GM21786 (cell line): ENCODE results near the gene SLC25A3.
A peak's percentile ranks its signal among the peaks of the same experiment; 100 is the strongest.
"Not testable (repeated sequence)": the region's sequence is repeated elsewhere in the genome, so short reads cannot be mapped to it uniquely, and the experiment has no call there.

ENCODE experiments used
- ATAC-seq: cut with Tn5 transposase; IDR thresholded peaks from one replicate; pipeline ENCODE4 v1.9.1; 2021; ENCODE audit not compliant: unreplicated experiment

SLC25A3 gene

DNA sequence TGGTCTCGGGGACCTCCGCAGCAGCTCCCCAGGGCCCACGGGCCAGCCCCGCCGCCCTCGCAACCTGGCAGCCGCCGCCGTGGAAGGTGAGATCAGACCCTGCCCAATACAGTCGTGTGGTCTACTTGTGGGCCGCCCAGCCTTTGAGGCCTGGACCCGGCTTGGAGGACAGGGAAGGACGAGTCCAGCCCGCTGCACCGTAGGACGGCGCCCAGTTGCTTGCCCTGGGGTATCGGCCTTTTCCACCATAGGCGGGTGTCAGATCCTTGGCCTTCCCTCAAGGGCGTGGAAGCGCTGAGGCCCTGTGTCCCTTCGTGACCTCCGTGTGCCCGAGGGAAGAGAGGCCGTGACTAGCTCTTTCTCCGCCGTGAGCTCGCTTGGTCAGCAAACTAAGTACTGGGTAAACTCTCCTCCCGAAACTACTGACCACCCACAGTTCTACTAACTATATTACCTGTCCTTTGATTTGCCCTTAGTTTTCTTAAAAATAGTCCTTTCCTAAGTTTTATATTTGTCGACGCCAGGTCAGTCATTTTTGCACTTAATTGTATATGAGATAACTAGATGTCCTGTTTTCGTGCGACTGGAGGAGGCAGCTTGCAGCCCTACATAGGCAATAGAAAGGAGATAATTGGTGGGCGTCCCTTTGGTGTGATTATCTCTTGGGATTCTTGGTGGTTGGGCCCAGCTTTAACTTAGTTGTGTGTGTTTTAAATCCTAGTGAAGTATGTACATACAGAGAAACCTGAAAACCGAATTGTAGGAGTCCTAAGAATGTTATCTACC, 757 bp downstream of the SLC25A3 start:
- no peak for ATAC-seq

GRCh38 chr12:98595243-98595988, 1.9 kb downstream of the SLC25A3 start:
- ATAC-seq, result no peak

DNA sequence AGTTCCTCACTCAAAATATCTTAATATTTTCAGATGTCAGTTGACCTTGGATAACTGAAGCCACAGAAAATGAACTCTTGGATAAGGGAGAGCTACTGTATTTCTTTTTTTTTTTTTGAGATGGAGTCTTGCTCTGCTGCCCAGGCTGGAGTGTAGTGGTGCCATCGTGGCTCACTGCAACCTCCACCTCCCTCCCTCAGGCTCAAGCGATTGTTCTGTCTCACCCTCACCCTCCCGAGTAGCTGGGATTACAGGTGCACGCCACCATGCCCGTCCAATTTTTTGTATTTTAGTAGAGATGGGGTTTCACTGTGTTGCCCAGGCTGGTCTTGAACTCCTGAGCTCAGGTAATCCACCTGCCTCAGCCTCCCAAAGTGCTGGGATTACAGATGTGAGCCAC, 3.8 kb downstream of the SLC25A3 start:
- ATAC-seq, result not testable (repeated sequence)

DNA sequence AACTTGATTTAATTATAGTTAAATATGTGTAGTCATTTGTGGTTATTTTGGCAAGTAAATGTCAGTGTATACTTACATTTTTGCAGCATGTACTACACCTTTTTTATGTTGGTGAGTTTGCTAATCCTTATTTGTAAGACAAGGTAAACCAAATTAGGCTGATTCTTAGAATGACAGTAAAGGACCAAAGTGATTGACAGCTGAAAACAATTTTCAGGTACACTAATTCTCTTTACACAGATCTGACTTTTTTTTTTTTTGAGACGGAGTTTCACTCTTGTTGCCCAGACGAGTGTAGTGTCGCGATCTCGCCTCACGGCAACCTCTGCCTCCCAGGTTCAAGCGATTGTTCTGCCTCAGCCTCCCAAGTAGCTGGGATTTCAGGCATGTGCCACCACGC, 8.4 kb downstream of the SLC25A3 start:
- no peak for ATAC-seq

DNA sequence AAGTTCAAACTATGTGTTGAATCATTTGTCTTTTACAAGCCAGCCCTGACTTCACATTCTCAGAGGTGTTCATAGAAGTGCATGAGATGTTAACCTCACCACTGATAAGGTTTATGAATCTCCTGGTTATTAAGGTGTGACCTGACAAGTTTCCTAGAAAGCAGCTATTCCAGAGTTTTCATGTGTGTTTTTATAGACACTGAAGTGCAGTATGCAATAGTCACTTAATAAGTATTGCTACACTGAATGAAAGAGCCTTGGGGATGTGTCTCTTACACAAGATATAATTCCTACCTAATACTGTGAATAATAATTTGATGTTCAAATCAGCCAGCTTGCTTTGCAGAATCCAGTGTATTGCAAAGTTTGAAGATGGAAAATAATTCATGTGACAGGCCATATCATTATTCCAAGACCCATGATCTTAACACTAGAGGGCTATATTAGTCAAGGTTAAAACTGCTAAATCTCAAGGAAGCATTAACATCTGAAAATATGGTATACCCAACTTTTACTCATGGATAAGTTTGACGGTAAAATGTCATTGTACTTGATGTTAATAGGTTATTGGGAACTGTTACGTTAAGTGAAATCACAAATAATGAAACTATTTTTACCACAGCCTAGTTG, 13.0 kb downstream of the SLC25A3 start:
- no peak for ATAC-seq

GRCh38 chr12:98610596-98610995, 17.1 kb downstream of the SLC25A3 start:
- no peak for ATAC-seq

DNA sequence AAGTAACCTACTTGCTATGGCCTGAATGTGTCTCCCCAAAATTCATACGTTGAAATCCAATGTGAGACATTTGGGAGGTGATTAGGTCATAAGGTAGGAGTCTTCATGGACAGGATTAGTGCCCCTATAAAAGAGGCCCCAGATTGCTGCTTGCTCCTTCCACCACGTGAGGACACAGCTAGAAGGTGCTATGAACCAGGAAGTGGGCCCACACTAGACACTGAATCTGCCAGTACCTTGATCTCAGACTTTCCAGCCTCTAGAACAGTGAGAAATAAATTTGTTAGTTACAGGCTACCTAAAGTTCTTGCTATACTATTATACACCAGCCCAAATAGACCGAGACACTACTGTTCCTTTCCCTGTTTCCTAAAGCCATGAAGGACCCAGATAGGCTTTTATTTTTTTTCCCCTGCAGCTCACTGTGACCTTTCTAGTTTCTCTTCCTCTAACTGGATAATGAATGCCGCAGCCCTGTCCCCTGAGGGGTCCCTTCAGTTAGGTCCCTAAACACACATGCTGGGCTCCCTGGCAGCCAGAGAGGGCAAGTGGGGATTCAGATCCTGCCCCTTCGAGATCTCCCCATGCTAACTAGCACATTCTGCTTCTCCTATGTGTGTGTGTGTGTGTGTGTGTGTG, 19.3 kb downstream of the SLC25A3 start:
- peak; percentile 94 for ATAC-seq

- no peak for ATAC-seq
Observed at GRCh38 chr12:98618952-98619351, 25.5 kb downstream of the SLC25A3 start.

DNA sequence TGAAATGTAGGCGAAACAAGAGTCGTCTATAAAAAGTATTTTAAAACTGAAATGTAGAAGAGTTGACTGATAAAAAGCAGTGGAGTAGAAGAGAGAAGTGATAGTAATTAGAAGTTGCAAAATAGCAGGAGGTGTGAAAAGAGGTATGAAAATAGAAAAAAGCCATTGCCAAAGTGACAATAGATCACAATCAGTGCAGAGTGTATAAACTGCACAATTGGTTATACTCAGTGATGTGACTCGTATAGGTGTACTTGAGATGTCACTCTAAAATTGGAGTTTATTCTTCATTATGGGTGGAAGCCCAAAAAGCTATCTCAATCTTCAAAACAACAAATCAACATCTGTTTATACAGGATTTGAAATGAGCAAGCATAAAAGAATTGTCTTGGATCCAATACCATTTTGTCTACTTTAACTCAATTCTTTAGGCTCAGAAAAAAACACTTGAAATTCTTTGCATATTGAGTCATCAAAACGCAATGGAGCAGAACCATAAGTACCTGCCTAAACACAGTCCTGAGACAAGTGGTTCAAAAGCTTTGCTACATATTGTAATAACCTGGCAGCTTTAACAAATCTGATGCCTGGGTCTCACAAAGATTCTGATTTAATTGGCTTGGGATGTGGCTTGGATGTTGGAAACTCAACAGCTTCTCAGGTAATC, 42.3 kb downstream of the SLC25A3 start:
- ATAC-seq, result peak; percentile 90

DNA sequence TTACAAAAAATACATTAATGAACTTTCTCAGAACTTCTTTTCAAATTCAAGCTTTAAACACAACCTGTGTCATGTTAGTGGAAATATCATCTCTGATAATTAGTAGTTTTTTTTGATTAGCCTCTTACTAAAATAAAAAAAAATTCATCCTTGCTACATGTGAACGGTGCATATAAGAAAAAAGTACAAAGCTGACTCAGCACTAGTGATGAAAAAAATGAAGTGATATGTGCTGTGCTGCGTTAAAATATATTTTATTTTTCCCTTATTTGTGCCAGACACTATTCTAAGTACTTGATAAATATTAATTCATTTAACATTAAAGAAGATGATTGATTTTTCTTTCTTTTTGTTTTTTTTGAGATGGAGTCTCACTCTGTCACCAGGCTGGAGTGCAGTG, 43.6 kb downstream of the SLC25A3 start:
- no peak for ATAC-seq

DNA sequence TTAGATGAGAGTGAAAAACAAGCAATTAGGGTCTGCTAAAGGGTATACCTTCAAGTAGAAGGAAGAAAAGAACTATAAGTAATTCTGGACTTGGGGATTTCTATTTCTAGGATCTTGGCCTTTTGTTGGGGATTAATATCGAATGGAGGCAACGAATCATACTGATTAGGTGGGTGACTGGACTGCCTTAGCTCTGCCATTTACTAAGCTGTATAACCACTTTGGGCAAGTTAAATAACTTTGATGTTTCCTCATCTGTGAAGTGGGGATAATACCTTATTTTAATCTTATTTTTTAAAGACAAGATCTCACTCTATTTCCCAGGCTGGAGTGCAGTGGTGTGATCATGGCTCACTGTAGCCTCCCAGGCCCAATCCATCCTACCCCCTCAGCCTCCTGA, 44.5 kb downstream of the SLC25A3 start:
- no peak for ATAC-seq

DNA sequence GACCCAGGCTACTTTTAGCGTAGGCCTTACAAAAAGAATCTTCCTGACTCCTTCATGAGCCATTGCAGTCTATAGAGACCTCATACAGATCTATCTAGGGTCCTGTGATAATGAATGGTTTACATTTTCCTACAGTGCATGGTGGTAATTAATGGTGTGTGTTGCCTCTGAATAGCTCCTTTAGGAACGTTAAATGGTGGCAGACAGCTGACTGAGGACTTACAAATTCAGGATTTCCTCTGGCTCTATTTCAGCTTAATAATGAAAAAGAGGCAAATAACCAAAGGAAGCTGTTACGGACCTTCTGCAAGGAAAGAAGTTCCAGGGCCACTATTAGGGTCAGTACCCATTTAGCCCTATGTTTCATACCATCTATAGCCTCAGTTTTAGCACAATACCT, 46.0 kb downstream of the SLC25A3 start:
- ATAC-seq, result no peak

DNA sequence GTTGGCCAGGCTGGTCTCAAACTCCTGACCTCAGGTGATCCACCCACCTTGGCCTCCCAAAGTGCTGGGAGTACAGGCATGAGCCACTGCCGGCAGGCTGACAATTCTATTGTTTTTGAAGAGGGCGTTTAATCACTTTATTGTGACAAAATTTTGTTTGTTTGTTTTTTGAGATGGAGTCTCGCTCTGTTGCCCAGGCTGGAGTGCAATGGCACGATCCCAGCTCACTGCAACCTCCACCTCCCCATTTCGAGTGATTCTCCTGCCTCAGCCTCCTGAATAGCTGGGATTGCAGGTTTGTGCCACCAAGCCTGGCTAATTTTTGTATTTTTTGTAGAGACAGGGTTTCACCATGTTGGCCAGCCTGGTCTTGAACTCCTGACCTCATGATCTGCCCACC, 49.3 kb downstream of the SLC25A3 start:
- not testable (repeated sequence) for ATAC-seq

GRCh38 chr12:98644433-98644711, 50.9 kb downstream of the SLC25A3 start:
- ATAC-seq, result peak; percentile 8

- peak; percentile 87 for ATAC-seq
Observed at GRCh38 chr12:98644712-98645571, 51.5 kb downstream of the SLC25A3 start, which contains the start of the genes APAF1 and IKBIP. Gene APAF1 (plus strand): TSS chr12:98645290. CDS start chr12:98648360, 3,070 bp downstream. Gene IKBIP (minus strand): TSS chr12:98644788. CDS start chr12:98644701, 87 bp downstream.

DNA sequence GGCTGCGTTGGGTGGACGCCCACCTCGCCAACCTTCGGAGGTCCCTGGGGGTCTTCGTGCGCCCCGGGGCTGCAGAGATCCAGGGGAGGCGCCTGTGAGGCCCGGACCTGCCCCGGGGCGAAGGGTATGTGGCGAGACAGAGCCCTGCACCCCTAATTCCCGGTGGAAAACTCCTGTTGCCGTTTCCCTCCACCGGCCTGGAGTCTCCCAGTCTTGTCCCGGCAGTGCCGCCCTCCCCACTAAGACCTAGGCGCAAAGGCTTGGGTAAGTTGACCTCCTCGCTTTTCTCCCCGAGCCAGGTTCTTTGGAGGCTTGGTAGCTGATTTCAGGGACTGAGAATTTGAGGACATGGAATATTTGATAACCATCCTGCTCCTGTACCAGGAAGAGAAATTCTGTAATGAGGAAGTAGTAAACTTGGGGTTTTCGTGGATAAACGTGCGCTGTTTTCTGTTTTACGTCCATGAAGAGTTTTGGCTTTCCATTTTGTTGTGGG, 52.1 kb downstream of the SLC25A3 start:
- ATAC-seq, result peak; percentile 1

- no peak for ATAC-seq
Observed at GRCh38 chr12:98646294-98647090, 53.0 kb downstream of the SLC25A3 start.

- no peak for ATAC-seq
Observed at GRCh38 chr12:98651328-98651727, 57.8 kb downstream of the SLC25A3 start.
